HG02938 (cell line): ENCODE data around the gene XRCC4.
"Not testable (repeated sequence)": the region's sequence is repeated elsewhere in the genome, so short reads cannot be mapped to it uniquely, and the experiment has no call there.

ENCODE experiments used
- ATAC-seq: cut with Tn5 transposase; IDR thresholded peaks from one replicate; pipeline ENCODE4 v1.9.1; 2021; ENCODE audit warnings: mild to moderate bottlenecking, moderate library complexity; ENCODE audit not compliant: unreplicated experiment

The XRCC4 gene

DNA sequence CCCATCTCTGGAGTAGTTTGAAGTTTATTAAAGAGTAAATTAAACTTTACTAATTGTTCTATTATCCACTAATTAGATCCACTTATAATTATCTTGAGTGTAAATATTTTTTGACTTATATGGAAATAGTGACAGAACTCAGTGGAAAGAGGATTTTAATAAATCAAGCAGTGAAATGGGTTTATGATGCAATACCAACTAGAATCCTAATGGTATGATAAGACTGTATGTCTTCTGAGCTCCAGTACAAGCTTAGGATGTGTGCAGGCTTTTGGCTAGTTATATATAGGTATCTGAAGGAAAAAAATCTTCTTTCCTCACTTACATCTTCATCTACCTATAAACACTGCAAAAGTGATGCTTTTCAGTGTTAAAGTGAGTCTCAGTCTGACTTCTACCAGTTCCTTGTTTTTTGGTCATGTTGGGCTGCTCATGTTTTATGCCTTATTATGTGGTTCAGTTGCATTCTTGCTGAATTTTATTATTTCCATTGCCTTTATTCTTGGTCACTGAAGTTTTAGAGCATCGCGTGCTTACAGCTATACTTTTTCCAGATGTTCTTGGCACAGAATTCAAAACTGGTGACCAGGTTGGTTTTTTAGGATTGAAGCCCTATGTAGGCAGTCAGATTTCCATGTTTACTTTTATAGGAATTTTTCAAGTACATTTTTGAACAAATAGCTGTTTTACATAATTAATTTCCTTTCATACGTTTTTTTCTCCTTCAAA lies 30.5 kb downstream of the XRCC4 start:
- ATAC-seq: no peak

DNA sequence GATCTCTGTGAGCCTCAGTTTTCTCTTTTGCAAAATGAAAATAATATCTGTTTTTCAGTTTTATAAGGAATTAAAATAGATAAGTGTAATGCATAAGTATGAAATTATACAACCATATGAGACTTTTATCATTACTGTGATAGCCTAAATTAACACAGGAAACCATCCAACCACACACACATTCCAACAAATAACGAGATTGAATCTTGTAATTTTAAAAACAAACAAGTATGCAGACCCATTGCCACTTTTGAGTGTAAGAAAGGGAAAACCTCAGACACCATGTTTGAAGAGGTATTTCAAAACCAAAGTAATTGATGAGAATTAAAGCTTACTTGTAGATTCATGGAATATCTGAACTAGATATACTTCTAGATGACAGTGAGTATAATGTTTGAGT lies 32.0 kb downstream of the XRCC4 start:
- ATAC-seq: no peak

DNA sequence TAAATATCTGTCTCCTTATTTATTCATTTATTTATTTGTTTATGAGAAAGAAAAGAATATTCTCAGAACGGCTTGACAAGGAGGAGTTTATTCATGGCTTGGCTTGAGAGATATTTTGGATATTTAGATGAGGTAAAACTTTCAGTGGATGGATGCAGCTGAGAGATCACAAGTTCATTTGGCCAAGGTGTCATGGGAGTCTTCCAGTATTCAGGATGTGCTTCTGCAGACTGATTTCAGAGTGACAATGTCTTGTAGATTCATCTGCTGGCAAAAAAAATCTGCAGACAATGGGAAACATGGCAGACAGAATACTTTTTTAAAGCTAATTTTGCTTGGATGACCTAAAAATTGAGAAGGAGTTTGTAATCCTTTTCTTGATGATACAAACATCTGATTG lies 38.5 kb downstream of the XRCC4 start:
- no peak for ATAC-seq

DNA sequence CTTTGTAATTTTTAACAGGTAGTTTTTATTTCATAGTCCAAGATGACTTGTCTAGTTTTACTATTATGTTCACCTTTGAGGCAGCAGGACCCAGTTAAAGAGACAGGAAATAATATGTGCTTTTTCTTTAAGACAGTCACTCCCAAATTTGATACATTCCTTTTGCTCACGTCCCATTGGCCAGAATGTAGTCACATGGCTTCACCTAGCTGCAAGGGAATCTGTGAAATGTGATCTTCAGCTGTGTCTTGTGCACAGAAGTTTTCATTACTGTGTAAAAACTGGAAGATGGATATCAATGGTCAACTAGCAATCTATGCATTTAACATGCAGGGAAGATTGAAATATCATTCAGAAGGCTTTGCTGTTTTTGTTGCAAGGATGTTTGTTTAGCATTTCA lies 41.1 kb downstream of the XRCC4 start:
- ATAC-seq: no peak

DNA sequence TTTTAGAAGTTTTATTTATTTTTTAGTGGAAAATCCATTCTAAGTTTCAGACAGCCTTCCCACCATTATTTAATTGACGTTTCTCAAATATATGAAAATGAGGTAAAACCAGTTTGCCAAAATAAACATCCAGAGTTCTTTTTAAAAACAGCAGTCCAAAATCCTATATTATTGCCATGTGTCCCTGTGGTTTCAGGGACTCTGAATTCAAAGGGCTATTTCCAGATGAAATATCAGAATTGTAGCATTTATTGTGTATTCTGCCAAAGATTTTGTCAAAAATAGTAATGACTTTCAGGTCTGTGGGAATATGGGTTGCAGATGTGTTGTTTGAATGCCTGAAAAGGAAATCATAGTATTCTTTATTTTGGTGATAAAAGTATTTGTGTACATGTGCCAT lies 41.6 kb downstream of the XRCC4 start:
- no peak for ATAC-seq

DNA sequence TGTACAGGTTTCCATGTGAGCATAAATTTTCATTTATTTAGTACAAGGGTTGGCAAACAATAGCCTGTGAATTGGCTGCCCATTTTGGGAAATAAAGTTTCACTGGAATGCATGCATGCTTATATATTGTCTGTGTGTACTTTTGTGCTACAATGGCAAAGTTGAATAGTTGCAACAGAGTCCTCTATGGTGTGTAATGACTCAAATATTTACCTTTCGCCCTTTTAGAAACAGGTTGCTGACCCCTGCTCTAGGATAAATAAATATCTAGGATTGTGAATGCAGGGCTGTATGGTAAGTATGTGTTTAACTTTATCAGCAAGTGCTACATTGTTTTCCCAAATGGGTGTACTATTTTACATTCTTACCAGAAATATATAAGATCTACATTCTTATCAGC lies 47.2 kb downstream of the XRCC4 start:
- no peak for ATAC-seq

DNA sequence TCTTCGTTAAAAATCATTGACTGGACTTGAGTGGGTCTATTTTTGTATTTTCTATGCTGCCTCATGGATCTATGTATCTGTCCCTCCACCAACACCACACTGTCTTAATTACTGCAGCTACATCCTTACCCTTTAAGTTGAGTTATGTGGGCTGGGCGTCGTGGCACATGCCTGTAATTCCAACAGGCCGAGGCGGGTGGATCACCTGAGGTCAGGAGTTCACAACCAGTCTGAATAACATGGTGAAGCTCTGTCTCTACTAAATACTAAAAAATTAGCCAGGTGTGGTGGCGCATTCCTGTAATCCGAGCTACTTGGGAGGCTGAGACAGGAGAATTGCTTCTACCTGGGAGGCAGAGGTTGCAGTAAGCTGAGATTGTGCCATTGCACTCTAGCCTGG lies 48.2 kb downstream of the XRCC4 start:
- no peak for ATAC-seq

DNA sequence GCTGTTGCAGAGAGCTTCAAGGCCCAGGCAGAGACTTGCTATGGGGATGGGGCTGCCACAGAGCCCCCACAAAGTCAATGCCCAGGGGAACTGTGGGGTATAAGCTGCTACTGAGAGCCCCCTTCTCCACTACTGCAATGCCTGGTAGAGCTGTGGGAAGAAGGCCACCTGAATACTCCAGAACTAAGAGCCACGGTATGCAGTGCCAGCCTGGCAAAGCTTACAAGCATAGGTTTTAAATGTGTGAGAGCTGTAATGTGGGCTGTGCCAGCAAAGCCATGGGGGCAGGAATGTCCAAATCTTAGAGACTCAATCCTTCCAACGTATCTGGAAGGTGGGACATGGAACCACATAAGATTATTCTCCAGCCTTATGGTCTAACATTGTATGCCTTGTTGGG lies 49.2 kb downstream of the XRCC4 start:
- ATAC-seq: no peak

DNA sequence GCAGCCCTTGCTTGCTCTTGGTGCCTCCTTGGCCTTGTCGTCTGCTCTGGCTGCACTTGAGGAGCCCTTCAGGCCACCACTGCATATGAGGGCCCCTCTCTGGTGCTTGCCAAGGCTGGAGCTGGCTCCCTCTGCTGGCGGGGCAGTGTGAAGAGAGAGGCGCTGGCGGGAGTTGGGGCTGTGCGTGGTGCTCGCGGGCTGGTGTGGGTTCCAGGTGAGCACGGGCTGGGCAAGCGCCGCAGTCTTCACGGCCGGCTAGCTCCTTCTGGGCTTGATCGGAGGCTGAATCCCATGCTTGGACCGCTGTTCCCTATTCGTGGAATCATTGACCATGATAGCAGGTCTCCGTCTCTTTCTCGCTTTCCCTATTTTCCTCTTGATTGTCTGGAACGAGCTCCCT lies 56.5 kb downstream of the XRCC4 start:
- ATAC-seq: no peak

DNA sequence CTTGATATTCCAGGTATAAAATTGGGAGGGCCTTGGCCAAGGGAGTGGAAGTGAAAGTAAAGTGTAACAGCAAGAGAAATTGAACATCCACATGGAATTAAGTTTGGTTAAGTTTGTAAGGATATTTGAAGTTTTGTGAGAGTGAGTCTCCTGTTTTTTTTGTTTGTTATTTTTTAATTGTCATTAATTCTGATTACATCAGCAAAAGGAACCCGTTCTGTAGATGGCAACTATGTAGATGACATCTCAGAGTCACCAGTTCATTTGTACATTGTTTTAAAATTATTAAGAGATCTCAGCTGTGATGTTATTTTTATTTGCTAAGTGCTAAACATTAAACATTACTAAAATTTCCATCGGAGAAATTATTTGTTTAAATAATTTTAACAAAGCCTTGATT lies 65.2 kb downstream of the XRCC4 start:
- ATAC-seq: no peak

DNA sequence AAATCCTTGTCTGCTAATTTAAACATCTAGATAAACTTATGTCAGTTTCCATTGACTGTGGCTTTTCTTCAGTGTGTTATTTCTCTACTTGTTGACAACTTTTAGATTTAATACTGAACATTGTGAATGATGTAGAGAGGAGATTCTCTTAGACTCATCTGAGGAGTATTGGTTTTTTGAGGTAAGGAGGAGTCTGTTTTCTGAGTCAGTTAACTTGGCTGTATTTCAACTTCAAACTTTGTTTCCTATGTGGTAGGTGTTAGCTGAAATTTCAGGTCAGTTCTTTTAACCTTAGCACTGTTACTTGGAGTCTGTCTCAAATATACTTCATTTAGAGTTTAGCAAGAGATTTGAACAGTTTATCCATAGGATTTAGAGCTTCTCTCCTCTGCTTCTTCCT lies 67.9 kb downstream of the XRCC4 start:
- no peak for ATAC-seq

DNA sequence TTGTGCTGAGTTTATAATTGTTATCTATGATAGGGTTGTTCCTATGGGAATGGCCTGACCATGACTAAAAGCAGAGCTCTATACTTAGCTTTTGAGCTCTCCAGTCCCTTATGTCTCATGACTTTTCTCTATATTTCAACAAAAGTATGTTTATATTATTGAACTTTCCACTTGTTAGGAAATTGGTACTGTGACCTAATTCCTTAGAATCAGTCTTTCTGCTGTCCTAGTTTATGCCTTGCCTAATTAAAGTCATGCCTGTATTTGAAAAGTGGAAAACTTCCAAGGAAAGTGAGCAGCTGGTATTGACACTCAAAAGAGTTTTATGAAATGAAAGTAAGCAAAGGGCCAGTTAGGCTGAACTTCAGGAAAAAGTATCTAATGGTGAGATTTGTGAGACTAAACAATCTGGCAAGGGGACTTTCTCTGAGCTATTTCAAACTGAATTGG lies 68.6 kb downstream of the XRCC4 start:
- no peak for ATAC-seq

DNA sequence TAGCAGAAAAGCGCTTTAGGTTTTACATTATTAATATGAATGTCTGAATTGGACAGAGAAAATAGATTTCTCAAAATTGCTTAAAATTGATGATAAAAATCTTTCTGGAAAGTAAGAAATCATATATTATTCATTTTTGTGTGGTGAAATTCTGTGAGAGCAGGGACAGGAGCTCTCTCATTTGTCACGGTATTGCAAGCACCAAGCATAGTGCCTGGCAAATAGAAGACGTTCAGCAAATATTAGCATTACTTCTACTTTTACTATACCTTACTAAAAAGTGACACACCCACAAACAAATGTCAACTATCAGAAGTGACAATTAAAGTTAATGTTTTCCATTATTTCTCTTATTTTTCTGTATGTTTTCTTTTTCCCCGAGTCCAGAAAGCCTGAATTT lies 69.1 kb downstream of the XRCC4 start:
- no peak for ATAC-seq

DNA sequence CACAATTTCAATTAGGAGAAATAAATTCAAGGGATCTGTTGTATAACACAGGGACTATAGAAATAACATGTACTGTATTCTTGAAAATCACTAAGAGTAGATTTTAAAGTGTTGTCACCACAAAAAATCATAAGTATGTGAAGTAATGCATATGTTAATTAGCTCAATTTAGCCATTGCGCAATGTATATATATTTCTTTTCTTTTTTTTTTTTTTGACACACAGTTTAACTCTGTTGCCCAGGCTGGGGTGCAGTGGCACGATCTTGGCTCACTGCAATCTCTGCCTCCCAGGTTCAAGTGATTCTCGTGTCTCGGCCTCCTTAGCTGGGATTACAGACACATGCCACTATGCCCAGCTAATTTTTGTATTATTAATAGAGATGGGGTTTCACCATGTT lies 70.2 kb downstream of the XRCC4 start:
- ATAC-seq: no peak

DNA sequence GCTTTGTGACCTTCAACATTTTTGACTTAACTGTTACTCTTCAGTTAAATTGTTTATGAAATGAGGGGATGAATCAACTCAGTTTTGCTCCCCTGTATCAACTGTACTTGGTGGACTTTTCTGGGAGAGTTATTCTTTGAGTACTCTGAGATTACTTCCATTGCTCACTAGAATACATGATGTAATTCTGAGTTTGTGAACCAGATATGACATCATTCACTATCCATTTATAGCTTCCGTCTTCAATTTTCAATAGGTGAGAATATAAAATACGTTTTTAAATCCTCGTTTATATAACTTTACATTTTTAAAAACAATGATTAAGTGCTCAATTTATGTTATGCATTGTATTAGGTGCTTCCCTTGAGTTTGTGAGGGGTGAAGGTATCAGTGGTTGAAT lies 71.0 kb downstream of the XRCC4 start:
- no peak for ATAC-seq

DNA sequence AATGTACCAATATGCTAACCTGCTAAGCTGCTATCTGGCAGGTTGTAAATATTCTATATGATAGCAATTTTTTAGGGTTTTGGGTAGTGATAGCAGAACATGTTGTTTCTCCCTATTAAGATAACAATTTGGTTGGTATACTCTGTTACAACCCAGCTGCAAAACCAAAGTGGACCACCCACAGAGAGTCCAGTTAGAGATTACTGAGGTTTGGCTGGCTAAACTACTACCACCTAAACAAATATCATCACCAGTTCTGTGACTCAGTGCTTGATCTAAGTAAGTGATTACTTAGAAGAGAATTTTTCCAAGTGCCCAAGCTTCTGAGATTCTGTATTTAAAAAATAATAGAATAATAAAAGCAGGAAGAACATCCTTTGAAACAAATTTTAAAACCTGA lies 72.3 kb downstream of the XRCC4 start:
- ATAC-seq: no peak

DNA sequence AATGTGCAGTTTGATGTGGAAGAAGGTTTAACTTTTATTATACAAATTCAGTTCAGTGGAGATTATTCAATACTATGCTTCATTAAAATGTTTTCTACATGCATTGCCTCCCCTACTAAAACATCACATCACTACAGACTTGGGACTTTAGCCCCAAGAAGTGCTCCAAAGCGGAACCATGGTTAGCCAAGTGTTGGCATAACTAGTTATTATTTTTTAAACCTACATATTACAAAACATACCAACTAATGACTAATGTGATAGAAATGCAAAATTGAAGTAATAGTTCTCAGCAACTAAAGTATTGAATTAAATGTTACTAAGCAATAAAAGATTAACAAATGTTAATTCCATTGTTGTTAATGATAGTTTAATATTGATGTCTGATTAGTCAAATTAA lies 74.5 kb downstream of the XRCC4 start:
- ATAC-seq: no peak

DNA sequence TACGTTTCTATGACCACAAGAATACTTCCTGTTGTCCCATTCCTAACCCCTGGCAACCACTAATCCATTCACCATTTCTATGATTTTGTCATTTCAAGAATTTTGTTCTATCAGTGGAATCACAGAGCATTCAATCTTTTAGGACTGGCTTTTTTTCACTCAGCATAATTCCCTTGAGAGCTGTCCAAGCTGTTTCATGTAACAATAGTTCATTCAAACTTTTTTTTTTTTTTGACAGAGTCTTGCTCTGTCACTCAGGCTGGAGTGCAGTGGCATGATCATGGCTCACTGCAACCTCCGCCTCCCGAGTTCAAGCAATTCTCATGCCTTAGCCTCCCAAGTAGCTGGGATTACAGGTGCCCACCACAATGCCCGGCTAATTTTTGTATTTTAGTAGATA lies 75.6 kb downstream of the XRCC4 start:
- ATAC-seq: not testable (repeated sequence)

DNA sequence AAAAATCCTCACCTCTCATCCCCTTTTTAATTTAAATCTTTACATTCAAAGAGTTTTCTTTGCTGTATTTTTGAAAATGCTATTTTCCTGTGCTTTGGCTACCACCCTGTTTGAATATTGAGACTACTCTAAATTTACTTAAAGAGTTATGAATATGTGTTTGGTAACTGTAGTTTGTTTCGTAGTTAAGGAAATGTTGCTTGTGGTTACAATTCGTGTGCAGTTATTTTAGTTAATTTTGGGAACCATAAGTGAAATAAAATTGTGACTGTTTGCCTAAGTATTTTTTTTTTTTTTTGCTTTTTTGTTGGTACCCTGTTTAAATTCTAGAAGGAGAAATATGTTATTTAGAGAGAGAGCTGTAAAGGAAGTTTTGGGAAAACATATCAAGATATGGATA lies 78.7 kb downstream of the XRCC4 start:
- no peak for ATAC-seq

DNA sequence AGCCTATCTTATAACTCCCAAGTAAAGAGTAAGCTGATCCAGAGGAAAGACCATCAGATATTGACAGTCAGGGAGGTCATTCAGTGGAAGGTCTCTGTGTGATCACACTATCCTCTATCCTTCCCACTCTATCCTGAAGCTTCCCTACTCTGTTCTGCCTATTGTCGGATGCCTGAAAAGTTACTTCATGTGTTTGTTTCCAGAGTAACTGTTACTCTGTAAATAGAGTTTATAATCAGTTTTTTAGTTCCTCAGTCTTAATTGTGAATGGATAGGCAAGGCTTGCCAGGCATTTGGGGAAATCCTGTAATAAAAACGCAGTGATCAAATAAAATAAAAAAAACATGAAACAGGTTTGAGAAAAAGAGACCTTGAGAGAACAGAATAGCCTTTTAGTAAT lies 79.8 kb downstream of the XRCC4 start:
- no peak for ATAC-seq

DNA sequence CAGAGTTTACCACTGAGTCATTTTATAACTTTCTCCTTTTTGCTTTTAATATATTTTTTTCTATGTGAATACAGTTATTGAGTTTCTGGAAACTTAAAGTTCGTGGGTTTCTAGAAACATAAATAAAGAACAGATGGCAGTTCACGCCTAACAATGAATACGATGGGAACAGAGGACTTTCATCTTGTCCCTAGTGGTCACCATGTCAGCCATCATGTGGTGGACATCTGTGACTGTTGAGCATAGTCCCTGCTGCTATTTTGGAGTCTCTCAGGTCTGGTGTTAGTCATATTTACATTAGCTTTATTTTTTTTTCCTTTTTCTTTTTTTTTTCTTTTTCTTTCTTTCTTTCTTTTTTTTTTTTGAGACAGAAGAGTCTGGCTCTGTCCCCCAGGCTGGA lies 85.3 kb downstream of the XRCC4 start:
- ATAC-seq: no peak

DNA sequence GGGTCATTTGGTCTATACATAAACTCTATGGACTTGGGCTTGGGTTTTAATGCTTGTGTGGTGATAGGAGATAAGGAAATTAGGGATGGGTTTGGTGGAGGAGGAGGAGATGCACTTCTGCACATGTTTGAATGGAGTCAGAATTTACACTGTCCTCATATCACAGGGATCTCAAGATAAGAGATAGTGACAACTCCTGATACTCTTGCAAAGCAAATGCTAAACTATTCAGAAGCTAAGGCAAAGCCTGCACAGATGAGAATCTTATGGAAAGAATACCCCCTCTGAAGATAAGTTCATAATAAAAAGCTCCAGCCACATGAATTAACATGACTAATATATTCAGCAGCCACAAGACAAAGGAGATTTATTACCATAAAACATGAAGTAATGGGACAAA lies 90.2 kb downstream of the XRCC4 start:
- ATAC-seq: no peak

DNA sequence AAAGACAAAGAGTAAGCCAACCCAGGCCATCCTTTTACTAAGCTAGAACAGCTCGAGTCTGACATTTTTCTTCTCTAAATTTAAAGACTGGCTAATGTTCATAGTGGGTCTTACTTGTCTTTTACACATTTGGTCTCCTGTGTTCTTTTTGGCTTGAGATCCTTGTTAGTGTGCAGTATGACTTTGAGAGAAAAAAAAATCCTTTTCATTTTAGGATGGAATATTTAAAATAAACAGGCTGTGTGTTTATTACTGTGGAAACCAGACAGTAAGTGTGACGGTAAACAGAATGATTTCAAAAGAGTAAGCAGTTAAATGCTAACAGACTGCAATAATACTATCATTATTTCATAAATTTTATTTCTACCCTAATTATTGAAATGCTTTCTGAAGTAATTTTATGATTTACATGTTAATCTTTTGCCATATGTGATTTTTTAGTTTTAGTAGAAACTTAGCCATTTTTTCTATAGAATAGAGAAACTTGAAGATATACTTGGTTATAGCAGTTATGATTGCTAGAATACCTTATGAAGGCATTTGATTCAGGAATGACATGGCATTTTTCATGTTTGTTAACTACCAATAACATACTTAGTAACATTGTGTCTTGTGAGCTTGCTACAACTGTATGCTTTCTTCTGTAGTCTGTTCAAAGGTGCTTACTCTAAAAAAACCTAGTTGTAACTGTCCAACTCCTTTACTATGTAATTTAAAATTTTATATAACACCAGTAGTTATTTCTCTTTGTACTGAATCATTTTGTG lies 92.4 kb downstream of the XRCC4 start:
- no peak for ATAC-seq
